ENCODE results near the gene HAPSTR1.

DNA sequence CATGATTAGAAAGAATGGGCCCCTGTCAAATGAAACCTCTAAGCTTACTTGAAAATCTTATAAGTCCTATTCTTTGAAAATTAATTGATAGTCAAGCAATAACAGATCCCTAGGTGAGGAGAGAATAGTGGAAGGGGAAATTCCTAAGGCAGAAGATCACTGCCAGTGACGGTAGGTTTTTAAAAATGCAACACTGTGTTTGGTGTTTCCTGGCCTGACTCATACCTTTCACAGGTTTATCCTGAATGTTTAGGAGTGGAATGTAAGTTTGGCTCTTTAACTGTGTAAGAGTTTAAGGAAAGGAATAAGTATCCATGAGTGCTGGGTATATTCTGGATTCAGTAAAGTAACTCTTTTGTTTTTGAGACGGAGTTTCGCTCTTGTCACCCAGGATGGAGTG lies 23.8 kb downstream of the HAPSTR1 start:
- TF ChIP-seq, protein P1, sequence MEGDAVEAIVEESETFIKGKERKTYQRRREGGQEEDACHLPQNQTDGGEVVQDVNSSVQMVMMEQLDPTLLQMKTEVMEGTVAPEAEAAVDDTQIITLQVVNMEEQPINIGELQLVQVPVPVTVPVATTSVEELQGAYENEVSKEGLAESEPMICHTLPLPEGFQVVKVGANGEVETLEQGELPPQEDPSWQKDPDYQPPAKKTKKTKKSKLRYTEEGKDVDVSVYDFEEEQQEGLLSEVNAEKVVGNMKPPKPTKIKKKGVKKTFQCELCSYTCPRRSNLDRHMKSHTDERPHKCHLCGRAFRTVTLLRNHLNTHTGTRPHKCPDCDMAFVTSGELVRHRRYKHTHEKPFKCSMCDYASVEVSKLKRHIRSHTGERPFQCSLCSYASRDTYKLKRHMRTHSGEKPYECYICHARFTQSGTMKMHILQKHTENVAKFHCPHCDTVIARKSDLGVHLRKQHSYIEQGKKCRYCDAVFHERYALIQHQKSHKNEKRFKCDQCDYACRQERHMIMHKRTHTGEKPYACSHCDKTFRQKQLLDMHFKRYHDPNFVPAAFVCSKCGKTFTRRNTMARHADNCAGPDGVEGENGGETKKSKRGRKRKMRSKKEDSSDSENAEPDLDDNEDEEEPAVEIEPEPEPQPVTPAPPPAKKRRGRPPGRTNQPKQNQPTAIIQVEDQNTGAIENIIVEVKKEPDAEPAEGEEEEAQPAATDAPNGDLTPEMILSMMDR (IDR thresholded peaks at IDR 0.05): no peak
- no peak for TF ChIP-seq POLR2A (IDR thresholded peaks at IDR 0.05)

All from right lobe of liver (tissue), 4 donors.